Neuronal stem cell (in vitro differentiated cells): ENCODE data around the gene C2CD5.

Experiments used
- DNase-seq: peaks from one replicate; pipeline ENCODE4 v3.0.0-alpha.2; 2013; ENCODE audit warnings: low spot score
- H2AFZ ChIP-seq: one replicate; pipeline ENCODE4 v1.6.1; 2013; ENCODE audit warnings: mild to moderate bottlenecking, low read length, inconsistent platforms
- H2AK5ac ChIP-seq: 2 replicates; pipeline ENCODE4 v1.6.1; 2013; ENCODE audit warnings: low read depth, mild to moderate bottlenecking, inconsistent platforms, low read length, moderate library complexity, mixed read lengths
- H2BK120ac ChIP-seq: 2 replicates; pipeline ENCODE4 v1.6.1; 2013; ENCODE audit warnings: low read depth, mild to moderate bottlenecking, inconsistent platforms, low read length, moderate library complexity, mixed read lengths
- H2BK12ac ChIP-seq: one replicate; pipeline ENCODE4 v1.6.1; 2013; ENCODE audit warnings: low read length, inconsistent platforms
- H2BK15ac ChIP-seq: 2 replicates; pipeline ENCODE4 v1.6.1; 2013; ENCODE audit warnings: mild to moderate bottlenecking, low read length, inconsistent platforms, mixed read lengths
- H2BK5ac ChIP-seq: one replicate; pipeline ENCODE4 v1.6.1; 2013; ENCODE audit warnings: inconsistent platforms, mild to moderate bottlenecking, low read length, moderate library complexity
- H3K14ac ChIP-seq: one replicate; pipeline ENCODE4 v1.6.1; 2013; ENCODE audit warnings: low read length, inconsistent platforms
- H3K18ac ChIP-seq: 2 replicates; pipeline ENCODE4 v1.6.1; 2013; ENCODE audit warnings: low read length, inconsistent platforms
- H3K23ac ChIP-seq: 2 replicates; pipeline ENCODE4 v1.6.1; 2013; ENCODE audit warnings: low read depth, mild to moderate bottlenecking, mixed read lengths, low read length, inconsistent platforms; ENCODE audit not compliant: poor library complexity
- H3K27ac ChIP-seq: replicated peaks from 3 replicates; pipeline ENCODE4 v1.5.1; 2013; ENCODE audit warnings: low read length, inconsistent platforms
- H3K27me3 ChIP-seq, 3 experiments: 2 replicates each; pipeline ENCODE4 v1.6.1; 2013; ENCODE audit warnings: low read length in 3 of 3, mild to moderate bottlenecking in 2 of 3, inconsistent platforms in 1 of 3, low read depth in 1 of 3, mixed read lengths in 1 of 3, moderate library complexity in 1 of 3; ENCODE audit not compliant: control insufficient read depth in 3 of 3, insufficient read depth in 3 of 3
- H3K36me3 ChIP-seq, 2 donors: replicated peaks in 1 of 2; 2 replicates each; pipeline ENCODE4 v1.6.1; 2013; ENCODE audit warnings: low read length in 2 of 2; ENCODE audit not compliant: control insufficient read depth in 2 of 2, insufficient read depth in 2 of 2
- H3K4ac ChIP-seq: 2 replicates; pipeline ENCODE4 v1.6.1; 2013; ENCODE audit warnings: inconsistent platforms, mild to moderate bottlenecking, low read length, moderate library complexity
- H3K4me1 ChIP-seq, 2 donors: 1 replicate in 1 of 2; 2 replicates in 1 of 2; pipeline ENCODE4 v1.6.1; 2013; ENCODE audit warnings: low read length in 2 of 2, low read depth in 1 of 2; ENCODE audit not compliant: control insufficient read depth in 2 of 2, insufficient read depth in 1 of 2
- H3K4me2 ChIP-seq: one replicate; pipeline ENCODE4 v1.6.1; 2013; ENCODE audit warnings: mild to moderate bottlenecking, low read length, inconsistent platforms; ENCODE audit not compliant: insufficient read depth, poor library complexity, severe bottlenecking
- H3K4me3 ChIP-seq, 2 donors: 2 replicates each; pipeline ENCODE4 v1.5.1; 2013; ENCODE audit warnings: low read length in 2 of 2, mild to moderate bottlenecking in 2 of 2, inconsistent platforms in 1 of 2, moderate library complexity in 1 of 2
- H3K79me1 ChIP-seq: one replicate; pipeline ENCODE4 v1.6.1; 2013; ENCODE audit warnings: low read depth, mild to moderate bottlenecking, inconsistent platforms, low read length, moderate library complexity
- H3K9ac ChIP-seq: one replicate; pipeline ENCODE4 v1.6.1; 2013; ENCODE audit warnings: mild to moderate bottlenecking, low read depth, low read length, inconsistent platforms; ENCODE audit not compliant: poor library complexity
- H3K9me3 ChIP-seq, 2 donors: replicated peaks in 1 of 2; 2 replicates each; pipeline versions ENCODE3 to v1.6.1; 2013; ENCODE audit warnings: low read length in 2 of 2, mild to moderate bottlenecking in 2 of 2, inconsistent platforms in 1 of 2, low read depth in 1 of 2, mixed read lengths in 1 of 2, moderate library complexity in 1 of 2; ENCODE audit not compliant: control insufficient read depth in 2 of 2, insufficient read depth in 1 of 2
- H4K8ac ChIP-seq: one replicate; pipeline ENCODE4 v1.6.1; 2013; ENCODE audit warnings: low read depth, mild to moderate bottlenecking, inconsistent platforms, low read length, moderate library complexity
- H4K91ac ChIP-seq: one replicate; pipeline ENCODE4 v1.6.1; 2013; ENCODE audit warnings: low read length, low read depth, mild to moderate bottlenecking, inconsistent platforms; ENCODE audit not compliant: poor library complexity
- WGBS, 2 donors: extraction: QIAGEN DNeasy Blood & Tissue Kit; methylation state at CpG; one replicate each; pipeline ENCODE4 v1.1.7; 2013; ENCODE audit warnings: missing lambda C conversion rate in 2 of 2, mixed read lengths in 1 of 2; ENCODE audit not compliant: insufficient read length in 2 of 2, insufficient replicate concordance in 1 of 2; ENCODE audit errors: extremely low coverage in 2 of 2; 5-methylcytosine and 5-hydroxymethylcytosine counted together

The C2CD5 gene

GRCh38 chr12:22408610-22409376 is 135.5 kb downstream of the C2CD5 start:
- Histone ChIP-seq H3K18ac (no peak overlapping the region), H3K9me3 (no peaks in the 10 kb centered on the region), H3K14ac (no peak overlapping the region), H2BK120ac (no peak overlapping the region), H3K4ac (no peak overlapping the region), H2AFZ (peak overlapping the region; percentile 65), H3K79me1 (no peaks in the 10 kb centered on the region), H3K4me2 (no peak overlapping the region), H3K27me3 (no peaks in the 10 kb centered on the region), H2BK15ac (no peak overlapping the region), H3K27ac (no peak overlapping the region), H2BK5ac (no peak overlapping the region), H3K9ac (no peak overlapping the region), H2AK5ac (no peak overlapping the region), H3K4me3 (no peak overlapping the region), H2BK12ac (no peak overlapping the region), H4K8ac (no peak overlapping the region), H4K91ac (no peak overlapping the region), H3K23ac (no peak overlapping the region), H3K4me1 (no peaks in the 10 kb centered on the region), H3K36me3 (no peaks in the 10 kb centered on the region)
- DNase-seq, result no peak
- no CpG with 5 or more reads among the region's 8 CpGs for WGBS, 2 donors

- no CpG with 5 or more reads among the region's 3 CpGs for WGBS, 2 donors
- no peak overlapping the region for H3K27ac ChIP-seq
- no peaks in the 10 kb centered on the region for H3K27me3 ChIP-seq
- H3K14ac ChIP-seq, result no peak overlapping the region
- H2BK15ac ChIP-seq, result no peak overlapping the region
- no peak overlapping the region for H3K18ac ChIP-seq
- H3K4ac ChIP-seq, result no peak overlapping the region
- no peaks in the 10 kb centered on the region for H3K4me1 ChIP-seq
- no peak overlapping the region for H2BK5ac ChIP-seq
- no peak overlapping the region for H3K4me3 ChIP-seq
- H3K4me2 ChIP-seq, result no peak overlapping the region
- no peak overlapping the region for H2BK120ac ChIP-seq
- no peak overlapping the region for H2AFZ ChIP-seq
- no peaks in the 10 kb centered on the region for H3K9me3 ChIP-seq
- no peak overlapping the region for H2AK5ac ChIP-seq
- no peak overlapping the region for H3K9ac ChIP-seq
- no peak overlapping the region for H2BK12ac ChIP-seq
- H4K8ac ChIP-seq, result no peak overlapping the region
- H4K91ac ChIP-seq, result no peak overlapping the region
- H3K23ac ChIP-seq, result no peak overlapping the region
- no peaks in the 10 kb centered on the region for H3K36me3 ChIP-seq
- DNase-seq, result no peak
- H3K79me1 ChIP-seq, result no peaks in the 10 kb centered on the region
Measured at GRCh38 chr12:22407397-22407796, 136.9 kb downstream of the C2CD5 start.

DNA sequence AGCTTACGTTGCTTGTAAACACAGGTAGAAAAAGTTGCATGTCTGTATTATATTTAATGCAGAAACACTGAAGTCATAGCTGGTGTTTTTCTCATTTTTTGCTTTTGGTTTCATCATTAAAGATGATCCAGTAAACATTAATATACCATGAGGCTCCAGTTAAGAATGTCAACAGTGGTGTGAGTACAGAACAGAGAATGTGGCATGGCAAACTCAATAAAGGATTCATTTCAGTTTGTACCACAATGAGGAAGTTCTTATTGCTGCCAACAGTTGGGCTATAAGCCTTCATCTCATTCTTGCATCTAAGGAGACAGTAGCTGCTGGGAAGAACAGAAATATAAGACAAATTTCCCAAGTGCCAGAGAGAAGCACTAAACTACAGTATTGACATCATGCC is 137.7 kb downstream of the C2CD5 start:
- no peak overlapping the region for H2AK5ac ChIP-seq
- H3K27ac ChIP-seq, result no peak overlapping the region
- H3K79me1 ChIP-seq, result no peaks in the 10 kb centered on the region
- no peaks in the 10 kb centered on the region for H3K4me1 ChIP-seq
- DNase-seq, result no peak
- H3K4ac ChIP-seq, result no peak overlapping the region
- H3K23ac ChIP-seq, result no peak overlapping the region
- no peak overlapping the region for H4K91ac ChIP-seq
- WGBS, 2 donors, result no CpG with 5 or more reads among the region's 1 CpG
- H2BK120ac ChIP-seq, result no peak overlapping the region
- no peak overlapping the region for H2BK15ac ChIP-seq
- no peak overlapping the region for H3K4me3 ChIP-seq
- no peak overlapping the region for H2BK5ac ChIP-seq
- no peak overlapping the region for H3K14ac ChIP-seq
- no peak overlapping the region for H2AFZ ChIP-seq
- no peaks in the 10 kb centered on the region for H3K27me3 ChIP-seq
- no peak overlapping the region for H3K18ac ChIP-seq
- no peaks in the 10 kb centered on the region for H3K36me3 ChIP-seq
- H2BK12ac ChIP-seq, result no peak overlapping the region
- H4K8ac ChIP-seq, result no peak overlapping the region
- no peak overlapping the region for H3K4me2 ChIP-seq
- H3K9me3 ChIP-seq, result no peaks in the 10 kb centered on the region
- no peak overlapping the region for H3K9ac ChIP-seq

- WGBS, 2 donors, result 94 to 100% methylated on average over 1 of the region's 4 CpGs
- H2AK5ac ChIP-seq, result no peak overlapping the region
- peaks cover 0 to 6% of the 10 kb centered on the region in 2 donors for H3K9me3 ChIP-seq
Measured at GRCh38 chr12:22399464-22400180, 144.7 kb downstream of the C2CD5 start.

More at GRCh38 chr12:22399464-22400180, 144.7 kb downstream of the C2CD5 start:
- Histone ChIP-seq H2AFZ (no peak overlapping the region), H2BK15ac (no peak overlapping the region), H2BK120ac (no peak overlapping the region), H3K14ac (no peak overlapping the region), H4K91ac (no peak overlapping the region), H3K4me2 (no peak overlapping the region), H3K18ac (no peak overlapping the region), H2BK5ac (no peak overlapping the region), H3K36me3 (no peaks in the 10 kb centered on the region), H3K27me3 (no peaks in the 10 kb centered on the region), H3K4ac (no peak overlapping the region), H3K79me1 (peaks cover 3% of the 10 kb centered on the region), H2BK12ac (no peak overlapping the region), H4K8ac (no peak overlapping the region), H3K4me1 (no peaks in the 10 kb centered on the region), H3K4me3 (no peak overlapping the region), H3K27ac (no peak overlapping the region), H3K9ac (no peak overlapping the region), H3K23ac (no peak overlapping the region)
- no peak for DNase-seq
